Erythroblast (primary cell): ENCODE measurements around the gene DVL2.
A peak's percentile ranks its signal among the peaks of the same experiment; 100 is the strongest.

Experiments
- GATA1 ChIP-seq: IDR thresholded peaks from 2 replicates; pipeline ENCODE4 v1.6.1; 2011; ENCODE audit warnings: low read depth, mild to moderate bottlenecking, control low read depth, low read length, moderate library complexity
- POLR2A ChIP-seq: IDR thresholded peaks from 2 replicates; pipeline ENCODE4 v1.6.1; 2011; ENCODE audit warnings: mild to moderate bottlenecking, low read length

DNA sequence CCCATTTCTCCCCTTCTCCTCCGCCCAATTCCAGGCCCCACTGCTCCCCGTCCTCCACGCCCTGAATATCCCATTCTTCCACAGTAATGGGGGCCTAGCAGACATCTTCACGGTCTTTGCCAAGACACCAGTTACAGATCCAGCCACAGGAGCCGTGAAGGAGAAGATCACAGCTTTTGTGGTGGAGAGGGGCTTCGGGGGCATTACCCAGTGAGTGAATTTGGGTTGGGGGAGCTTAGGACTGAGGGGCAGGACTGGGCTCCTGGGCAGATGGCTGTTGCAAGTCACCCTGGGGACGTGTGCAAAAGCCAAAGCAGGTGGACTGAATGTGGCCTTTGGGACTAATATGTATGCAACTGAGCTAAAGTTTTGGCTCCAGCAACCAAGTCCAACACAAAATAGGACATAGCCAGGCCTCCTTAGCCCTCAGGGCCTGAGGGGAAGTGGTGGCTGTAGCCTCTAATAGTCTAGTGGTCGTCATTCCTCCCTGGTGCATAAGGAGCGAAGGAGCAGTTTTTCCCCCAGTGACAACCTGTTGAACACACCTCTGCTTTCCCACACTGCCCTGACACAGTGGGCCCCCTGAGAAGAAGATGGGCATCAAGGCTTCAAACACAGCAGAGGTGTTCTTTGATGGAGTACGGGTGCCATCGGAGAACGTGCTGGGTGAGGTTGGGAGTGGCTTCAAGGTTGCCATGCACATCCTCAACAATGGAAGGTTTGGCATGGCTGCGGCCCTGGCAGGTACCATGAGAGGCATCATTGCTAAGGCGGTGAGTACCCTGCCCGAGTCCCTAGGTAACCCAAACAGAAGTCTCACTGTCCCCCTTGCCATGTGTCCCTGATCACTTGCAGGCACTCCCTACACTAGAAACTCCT is 12.0 kb downstream of the DVL2 start:
- TF ChIP-seq POLR2A (peak; percentile 32), GATA1 (no peak)
